ENCODE results near the gene DDIT4.
"Not testable (repeated sequence)": the region's sequence is repeated elsewhere in the genome, so short reads cannot be mapped to it uniquely, and the experiment has no call there.

Gene DDIT4, protein sequence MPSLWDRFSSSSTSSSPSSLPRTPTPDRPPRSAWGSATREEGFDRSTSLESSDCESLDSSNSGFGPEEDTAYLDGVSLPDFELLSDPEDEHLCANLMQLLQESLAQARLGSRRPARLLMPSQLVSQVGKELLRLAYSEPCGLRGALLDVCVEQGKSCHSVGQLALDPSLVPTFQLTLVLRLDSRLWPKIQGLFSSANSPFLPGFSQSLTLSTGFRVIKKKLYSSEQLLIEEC

DNA sequence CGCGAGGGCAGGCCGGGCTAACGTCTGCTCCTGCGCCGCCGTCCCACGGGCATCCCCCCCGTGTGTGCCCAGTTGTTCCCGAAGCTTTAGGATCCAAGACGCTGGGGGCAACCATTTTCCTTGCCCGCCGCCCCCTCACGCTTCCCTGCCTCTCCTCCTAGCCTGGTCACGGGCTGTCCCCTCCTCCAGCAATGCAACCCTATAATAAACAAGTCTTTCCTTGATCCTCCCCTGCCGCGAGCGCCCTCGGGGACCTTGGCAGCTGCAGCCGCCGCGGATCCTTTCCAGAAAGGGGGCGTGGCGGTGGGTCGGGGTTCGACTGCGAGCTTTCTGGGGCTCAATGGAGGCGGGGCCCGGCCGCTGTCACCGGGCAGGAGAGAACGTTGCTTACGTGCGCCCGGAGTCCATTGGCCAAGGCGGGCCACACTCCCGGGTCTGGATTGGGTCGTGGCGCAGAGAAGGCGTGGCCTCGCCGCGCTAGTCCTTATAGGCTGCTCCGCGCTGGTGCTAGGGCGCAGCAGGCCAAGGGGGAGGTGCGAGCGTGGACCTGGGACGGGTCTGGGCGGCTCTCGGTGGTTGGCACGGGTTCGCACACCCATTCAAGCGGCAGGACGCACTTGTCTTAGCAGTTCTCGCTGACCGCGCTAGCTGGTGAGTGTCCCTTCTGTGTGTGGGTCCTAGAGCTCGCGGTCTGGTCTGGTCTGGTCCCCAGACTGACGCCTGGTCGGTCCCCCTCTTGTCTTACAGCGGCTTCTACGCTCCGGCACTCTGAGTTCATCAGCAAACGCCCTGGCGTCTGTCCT is at the start of gene DDIT4:
TSS of gene DDIT4 (plus strand) at position 515 of the 803 bp plus-strand sequence. CDS start 293 bp downstream, outside the sequence.
- DNase-seq, result peak; percentile 99

DNA sequence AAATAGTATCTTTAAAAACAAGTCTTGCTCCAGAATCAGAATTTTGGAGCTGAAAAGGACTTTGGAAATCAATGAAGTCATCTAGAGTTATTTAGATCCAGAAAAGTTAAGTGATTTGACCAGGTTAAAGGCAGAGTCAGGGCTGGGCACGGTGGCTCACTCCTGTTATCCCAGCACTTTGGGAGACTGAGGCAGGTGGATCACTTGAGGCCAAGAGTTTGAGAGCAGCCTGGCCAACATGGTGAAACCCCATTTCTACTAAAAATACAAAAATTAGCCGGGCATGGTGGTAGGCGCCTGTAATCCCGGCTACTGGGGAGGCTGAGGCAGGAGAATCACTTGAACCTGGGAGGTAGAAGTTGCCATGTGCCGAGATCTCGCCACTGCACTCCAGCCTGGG is 49.5 kb upstream of the DDIT4 start:
- DNase-seq, result not testable (repeated sequence)

DNA sequence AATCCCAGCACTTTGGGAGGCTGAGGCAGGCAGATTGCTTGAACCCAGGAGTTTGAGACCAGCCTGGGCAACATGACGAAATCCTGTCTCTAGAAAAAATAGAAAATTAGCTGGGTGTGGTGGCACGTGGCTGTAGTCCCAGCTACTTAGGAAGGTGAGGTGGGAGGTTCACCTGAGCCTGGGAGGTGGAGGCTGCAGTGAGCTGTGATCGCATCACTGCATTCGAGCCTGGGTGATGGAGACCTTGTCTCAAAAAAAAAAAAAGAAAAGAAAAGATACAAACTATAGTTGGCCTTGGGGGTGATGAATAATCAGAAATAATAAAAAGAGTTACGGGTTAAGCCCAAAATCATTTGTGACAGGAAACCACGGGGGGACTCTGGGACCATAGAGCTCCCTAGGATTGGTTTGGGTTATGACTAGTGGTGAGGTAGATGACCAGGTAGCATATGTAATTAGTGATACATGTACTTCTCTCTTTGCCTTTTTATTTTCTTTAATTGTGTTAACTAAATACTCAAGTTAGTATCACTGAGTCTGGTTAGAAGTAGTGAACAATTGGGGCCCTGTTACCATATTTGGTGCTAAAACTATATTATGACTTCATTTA is 47.2 kb upstream of the DDIT4 start:
- no peak for DNase-seq

DNA sequence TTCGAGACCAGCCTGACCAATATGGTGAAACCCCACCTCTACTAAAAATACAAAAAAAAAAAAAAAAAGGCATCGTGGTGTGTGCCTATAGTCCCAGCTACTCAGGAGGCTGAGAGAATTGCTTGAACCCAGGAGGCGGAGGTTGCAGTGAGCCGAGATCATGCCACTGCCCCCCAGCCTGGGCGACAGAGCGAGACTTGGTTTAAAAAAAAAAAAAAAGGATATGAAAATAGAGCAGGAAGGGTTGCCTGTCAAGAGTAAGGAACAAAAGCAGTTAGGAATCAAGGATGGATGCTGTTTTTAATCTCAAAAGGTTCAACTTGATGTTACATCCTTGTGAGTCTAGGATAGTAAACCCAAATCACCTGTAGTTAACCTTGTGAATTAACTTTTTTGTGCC is 45.9 kb upstream of the DDIT4 start:
- no peak for DNase-seq

DNA sequence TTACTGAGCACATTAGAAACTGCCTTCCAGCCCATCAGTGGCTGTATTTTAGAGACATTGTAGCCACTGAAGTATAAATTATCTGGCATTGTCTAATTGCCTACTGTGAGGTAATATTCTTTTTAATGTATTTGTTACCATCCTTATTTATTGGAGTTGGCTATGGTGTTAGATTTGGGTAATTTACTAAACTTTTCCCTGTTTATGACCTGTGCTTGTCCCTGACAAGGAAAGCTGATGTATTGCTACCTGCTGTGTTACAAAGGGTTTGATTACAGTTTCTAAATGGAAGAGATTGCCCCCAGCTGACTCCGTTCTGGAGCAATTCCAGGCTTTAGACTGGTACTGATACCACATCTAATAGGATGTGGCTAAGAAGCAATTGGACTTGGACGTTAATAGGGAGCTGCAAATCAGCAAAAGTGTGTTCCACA is 45.4 kb upstream of the DDIT4 start:
- DNase-seq, result no peak

DNA sequence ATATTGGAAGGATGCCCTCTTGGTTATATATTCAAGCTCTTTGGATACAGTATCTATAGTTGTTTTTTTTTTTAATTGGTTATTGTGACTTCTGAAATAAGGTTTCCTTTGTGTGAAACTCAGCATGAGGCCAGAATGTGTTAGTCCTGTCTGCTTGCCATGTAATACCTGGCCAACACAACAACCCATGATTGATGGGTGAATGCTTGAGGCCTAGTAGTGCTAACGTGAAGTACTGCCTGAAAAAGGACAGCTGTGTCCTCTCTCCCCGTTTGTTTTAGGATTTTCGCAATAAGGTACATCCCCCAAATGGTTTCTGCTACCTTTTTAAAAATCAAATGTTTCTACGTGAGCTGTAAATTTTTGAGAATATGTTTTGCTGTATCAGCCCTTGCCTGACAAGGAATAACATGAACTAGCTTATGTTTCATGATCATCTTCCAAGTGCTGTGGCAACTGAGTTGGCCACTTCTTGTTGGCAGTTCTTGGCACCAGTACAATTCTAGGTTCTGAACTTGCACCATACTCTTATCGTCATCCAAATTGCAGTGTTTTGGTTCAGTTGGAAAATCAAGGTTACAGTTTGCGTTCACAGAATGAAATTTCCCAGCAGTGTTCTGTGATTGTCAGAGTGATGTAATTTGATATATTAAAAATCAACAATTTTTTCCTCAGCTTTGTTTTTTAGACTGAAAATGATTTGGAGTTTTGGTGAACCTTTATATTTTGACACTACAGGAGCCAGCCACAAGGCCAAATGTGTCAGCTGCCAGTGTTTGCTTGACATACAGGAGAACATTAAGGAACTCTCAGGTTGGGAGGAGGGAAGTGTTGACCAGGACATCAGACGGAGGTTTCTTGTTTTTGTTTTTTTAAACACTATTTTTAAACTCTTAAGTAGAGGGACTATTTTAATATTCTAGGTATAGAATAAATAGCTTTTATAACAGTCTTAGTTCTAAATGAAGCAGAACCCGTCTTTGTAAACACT is 44.2 kb upstream of the DDIT4 start:
- no peak for DNase-seq

DNA sequence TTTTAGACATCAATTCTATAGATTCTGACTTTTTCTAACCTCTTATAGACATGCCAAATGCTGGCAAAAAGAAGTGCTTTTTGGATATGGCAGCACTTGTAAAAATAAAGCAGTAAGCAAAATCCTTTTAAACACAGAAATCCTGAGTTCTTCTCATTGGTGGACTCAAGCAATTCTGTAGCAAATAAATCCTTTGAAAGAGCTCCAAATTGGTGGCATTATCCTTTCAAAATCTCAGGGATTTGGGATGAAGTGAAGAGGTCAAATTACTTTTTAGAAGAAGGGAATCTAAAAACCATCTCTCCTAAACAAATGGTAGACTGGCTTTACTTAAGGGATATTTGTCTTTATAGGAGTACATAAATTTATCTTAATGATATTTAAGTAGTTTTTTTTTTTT is 40.1 kb upstream of the DDIT4 start:
- no peak for DNase-seq

DNA sequence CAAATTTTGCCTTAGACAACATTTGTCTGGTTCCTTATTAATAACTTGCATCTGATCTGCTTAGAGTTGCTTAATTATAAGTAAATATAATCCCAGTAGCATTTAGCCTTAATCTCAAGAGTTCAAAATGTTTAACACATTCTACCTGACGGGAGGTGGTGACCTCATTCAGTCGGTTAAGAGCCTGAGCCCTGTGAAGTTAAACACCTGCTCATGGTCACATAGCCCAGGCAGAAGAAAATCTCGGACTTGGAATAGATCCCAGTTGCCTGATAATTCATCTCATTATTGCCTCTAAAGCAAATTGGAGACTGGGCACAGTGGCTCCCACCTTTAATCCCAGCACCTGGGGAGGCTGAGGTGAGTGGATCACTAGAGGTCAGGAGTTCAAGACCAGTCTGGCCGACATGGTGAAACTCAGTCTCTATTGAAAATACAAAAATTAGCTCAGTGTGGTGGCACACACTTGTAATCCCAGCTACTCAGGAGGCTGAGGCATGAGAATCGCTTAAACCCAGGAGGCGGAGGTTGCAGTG is 39.1 kb upstream of the DDIT4 start:
- no peak for DNase-seq

DNA sequence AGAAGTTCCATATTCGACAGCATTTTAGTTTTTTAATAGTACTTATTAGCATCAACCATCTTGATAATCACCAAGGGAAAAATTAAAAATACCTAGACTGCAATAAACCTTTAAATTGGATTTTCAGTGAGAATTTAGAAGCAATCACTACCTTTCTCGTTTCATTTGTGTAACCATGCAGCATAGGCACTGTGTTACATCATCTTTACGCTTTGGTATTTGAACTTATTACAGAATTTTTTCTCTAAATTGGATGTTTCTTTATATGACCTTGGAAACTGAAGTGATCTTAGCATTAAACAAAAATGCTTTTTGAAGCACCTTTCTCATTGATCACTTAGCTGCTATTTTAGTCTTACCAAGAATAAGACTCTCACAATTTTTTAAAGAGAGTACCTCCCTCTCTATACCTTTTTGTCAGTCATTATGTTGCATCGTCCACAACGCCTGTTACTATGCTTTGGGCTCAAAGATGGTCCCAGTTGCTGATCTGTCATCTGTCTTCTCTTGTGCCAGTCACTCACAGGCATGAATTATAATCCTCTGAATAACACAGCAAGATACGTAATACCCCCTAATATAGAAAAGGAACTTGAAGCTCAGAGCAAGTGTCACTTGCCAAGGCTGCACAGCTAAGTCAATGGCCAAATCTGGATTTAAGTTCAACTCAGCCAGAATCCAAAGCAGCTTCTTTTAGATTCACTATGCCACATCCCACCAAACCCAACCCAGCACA is 38.0 kb upstream of the DDIT4 start:
- DNase-seq, result no peak

DNA sequence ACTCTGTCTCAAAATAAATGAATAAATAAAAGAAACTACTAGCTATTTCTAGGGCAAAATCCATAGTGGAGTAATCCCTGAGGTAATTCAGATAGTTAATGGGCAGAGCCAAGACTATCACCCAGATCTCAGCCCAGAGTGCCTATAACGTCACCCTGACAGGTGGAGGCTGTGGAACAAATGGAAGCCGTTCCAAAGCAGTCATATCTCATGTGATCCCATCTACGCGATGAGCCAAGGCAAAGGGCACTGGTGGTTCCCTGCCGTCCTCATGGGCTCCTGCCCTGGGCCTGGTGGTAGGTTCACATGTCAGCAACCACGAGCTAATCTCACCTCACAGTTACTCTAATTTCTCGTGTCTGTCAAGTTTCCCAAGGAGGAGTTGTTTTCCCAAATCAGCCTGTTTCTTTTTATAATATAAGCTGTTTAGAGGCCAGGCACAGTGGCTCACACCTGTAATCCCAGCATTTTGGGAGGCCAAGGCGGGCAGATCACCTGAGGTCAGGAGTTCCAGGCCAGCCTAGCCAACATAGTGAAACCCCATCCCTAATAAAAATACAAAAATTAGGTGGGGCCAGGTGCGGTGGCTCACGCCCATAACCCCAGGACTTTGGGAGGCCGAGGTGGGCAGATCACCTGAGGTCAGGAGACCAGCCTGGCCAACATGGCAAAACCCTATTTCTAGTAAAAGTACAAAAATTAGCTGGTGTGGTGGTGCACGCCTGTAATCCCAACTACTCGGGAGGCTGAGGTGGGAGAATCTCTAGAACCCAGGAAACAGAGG is 35.1 kb upstream of the DDIT4 start:
- no peak for DNase-seq

DNA sequence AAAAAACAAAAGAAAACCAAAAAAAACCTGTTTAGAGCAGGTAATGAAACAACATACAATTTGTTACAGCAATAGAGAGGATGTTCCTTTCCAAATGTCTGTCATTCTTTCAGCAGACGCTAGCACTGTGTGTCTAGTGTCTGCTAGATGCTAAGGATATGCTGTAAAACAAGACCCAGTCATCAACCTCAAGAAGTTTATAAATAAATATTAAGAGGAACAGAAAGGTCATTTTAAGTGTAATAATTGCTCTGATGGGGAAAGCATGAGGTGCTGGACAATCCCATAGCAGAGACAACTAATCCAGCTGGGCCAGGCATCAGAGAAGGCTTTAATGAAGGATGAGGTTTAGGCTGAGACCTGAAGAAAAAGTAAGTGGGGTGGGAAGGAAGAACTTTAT is 34.3 kb upstream of the DDIT4 start:
- no peak for DNase-seq

DNA sequence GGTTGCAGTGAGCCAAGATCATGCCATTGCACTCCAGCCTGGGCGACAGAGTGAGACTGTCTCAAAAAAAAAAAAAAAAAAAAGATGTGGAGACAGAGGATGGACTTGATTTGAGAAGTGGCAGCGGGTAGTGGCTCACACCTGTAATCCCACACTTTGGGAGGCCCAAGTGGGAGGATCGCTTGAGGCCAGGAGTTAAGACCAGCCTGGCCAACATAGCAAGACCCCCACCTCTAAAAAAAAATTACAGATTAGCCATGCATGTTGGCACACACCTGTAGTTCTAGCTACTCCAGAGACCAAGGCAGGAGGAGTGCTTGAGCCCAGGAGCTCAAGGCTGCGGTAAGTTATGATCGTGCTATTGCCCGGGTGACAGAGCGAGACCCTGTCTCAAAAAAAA is 33.4 kb upstream of the DDIT4 start:
- DNase-seq, result no peak

DNA sequence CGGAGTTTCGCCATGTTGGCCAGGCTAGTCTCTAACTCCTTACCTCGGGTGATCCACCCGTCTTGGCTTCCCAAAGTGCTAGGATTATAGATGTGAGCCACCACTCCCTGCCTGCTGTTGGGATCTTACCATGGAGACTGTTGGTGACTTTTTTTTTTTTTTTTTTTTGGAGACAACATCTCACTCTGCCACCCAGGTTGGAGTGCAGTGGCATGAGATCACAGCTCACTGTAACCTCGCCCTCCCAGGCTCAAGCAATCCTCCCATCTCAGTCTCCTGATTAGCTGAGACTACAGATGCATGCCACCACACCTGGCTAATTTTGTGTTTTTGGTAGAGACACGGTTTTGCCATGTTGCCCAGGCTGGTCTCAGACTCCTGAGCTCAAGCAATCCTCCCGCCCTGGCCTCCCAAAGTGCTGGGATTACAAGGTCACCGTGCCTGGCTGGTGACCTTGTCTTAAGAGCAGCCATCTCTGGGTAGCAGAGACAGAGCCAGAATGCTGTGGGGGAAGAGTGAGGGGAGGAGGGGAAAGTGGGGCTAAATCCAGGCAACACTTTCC is 32.0 kb upstream of the DDIT4 start:
- no peak for DNase-seq

DNA sequence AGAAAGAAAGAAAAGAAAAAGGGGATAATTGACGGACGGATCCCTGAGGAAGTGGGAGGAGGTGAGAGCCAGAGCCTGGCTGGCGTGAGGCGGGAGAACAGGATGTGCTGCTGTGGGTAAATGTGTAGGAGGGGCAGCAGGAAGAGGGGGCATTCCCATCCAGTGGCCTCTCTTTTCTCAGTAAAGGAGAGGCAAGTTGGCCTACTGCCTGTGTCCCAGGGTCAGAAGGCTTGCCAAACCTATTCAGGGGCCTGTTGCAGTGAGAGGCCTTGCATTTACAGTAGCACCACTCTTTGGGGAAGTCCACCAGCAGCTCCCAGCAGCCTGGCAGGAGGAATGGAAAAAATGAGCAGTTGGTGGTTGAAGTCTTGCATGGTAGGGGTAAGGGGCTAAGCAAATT is 31.0 kb upstream of the DDIT4 start:
- peak in 1 of 2 experiments; percentile 44 for DNase-seq

DNA sequence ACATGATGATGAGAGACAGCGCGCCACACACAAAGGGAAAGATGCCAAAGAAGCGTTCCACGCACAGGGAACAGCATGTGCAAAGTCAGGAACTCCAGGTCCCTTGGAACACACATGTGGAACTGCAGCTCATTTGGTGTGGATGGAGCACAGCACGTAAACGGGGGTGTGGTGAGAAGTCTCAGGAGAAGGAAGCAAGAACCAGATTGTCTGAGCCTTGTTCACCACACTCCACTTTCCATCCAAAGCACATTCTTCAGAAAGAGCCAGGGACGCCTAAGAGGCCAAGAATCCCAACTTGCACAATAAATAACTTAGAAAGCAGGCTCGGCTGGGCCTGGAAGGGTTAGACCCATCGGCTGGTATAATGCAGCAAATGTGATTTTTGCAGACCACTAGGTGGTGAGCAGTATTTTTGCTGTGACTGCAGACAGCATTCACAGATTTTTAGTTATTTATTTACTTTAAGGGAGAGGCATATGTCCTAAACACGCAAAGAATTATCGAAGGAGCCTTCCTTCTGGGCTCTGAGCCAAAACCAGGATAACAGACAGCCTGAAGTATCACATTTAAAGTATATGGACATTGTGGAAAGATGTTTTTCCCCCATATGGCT is 29.8 kb upstream of the DDIT4 start:
- no peak for DNase-seq

DNA sequence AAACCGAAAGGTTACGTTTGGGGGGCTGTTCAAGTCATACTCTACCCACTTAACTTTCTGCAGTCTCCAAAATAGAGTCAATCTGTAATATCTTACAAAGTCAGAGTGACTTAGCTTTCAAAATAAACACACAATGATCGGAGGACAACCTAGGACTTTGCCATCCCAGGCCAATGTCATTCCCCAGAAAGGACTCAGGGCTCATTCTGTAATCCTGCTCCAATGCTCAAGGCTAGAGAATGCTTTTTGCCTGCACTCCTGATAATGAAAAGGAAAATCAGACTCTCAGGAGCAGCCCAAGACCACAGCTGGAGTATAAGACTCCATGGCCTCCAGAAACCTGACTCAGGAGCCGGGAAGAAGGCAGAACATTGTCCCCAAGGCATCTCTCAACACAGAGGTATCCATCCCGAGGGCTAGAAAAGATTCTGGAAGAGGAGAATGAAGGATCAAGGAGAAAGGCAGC is 29.1 kb upstream of the DDIT4 start:
- no peak for DNase-seq

DNA sequence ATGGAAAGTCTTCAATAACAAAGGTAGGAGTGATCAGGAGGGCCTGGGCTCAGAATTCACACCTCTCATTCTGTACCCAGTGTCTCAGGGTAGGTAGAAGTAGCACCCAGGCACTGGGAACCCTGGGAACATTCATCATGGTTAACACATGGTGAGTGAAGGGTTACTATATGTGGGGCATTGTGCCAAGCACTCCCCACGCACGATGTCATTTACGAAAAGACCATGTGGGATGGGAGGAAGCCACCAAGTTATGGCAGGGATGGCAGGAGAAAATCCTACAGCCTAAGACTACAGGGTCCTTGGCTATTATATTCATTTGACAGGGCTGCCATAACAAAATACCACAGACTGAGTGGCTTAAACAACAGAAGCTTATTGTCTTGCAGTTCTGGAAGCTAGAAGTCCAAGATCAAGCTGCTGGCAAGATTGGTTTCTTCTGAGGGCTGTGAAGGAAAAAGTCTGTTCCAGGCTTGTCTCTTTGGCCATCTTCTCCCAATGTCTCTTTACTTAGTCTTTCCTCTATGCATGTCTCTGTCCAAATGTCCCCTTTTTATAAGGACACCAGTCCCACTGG is 27.7 kb upstream of the DDIT4 start:
- DNase-seq, result no peak

DNA sequence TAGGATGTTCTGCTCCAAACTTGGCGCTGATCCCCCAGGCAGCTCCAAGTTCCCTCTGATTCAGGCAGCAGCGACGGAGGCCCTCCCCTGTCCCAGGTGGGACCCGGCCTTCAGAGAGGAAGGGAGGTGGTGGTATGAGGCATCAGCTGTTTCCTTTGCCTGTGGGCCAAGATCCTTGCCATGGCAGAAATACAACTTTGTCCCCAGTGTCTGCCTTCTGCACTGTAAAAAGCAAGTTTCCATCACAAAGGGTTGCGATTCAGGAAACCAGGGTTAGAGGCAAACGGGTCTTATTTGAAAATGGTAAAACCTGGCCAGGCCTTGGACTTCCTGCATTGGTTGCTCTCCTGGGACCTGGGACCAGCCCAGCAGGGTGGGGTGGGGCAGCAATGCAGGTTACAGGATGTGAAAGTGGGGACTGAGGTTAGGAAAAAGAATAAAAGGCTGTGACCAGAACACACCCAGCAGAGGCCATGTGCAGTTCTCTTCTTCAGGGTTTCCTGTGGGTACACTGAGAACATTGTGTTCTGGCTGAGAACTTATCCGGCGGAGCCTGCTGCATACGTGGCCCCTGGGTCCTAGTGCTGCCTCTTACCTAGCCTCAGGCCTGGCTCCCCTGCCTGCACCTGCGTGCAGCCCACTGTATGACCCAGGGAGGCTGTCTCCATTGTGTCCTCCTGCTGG is 25.1 kb upstream of the DDIT4 start:
- DNase-seq, result peak; percentile 67 to 76

Data from activated CD4-positive, alpha-beta T cell treated with anti-CD3 and anti-CD28 coated beads, Interleukin-2, amount 50 U/mL, for 48 hours (primary cell).